H1 (cell line): ENCODE results near the gene TBX15. TPM values are rescaled to one million over a fixed set of nuclear protein-coding genes. Genes with fewer than 3 reads are reported as not detected.

ENCODE experiments used
- CTCF ChIA-PET: fragments of 300-600 bp; sonication (Branson Sonifier 250); formaldehyde crosslinking; loops from one replicate; lab custom pipeline; 2021; ENCODE audit not compliant: partially characterized antibody; lab: Charles Lee
- POLR2A ChIA-PET: fragments of 300-600 bp; sonication (Branson Sonifier 250); formaldehyde crosslinking; loops from one replicate; lab custom pipeline; 2021; ENCODE audit warnings: inconsistent platforms; ENCODE audit not compliant: partially characterized antibody; lab: Charles Lee
- DNase-seq, 2 experiments: peaks; one replicate each; pipeline versions ENCODE4 v3.0.0 to v3.0.0-alpha.2; 2010 to 2022; ENCODE audit warnings: low spot score in 2 of 2, low read depth in 1 of 2, mixed read lengths in 1 of 2
- FAIRE-seq: peaks from 2 replicates; lab custom pipeline; 2011; peaks lifted over from hg19 to GRCh38; lab: Jason Lieb, UNC
- H2AFZ ChIP-seq: 2 replicates; pipeline ENCODE4 v1.8.1; 2012; ENCODE audit warnings: low read length, inconsistent platforms
- H2AK5ac ChIP-seq: 2 replicates; pipeline ENCODE4 v1.6.1; 2013; ENCODE audit warnings: low read depth, low read length
- H2BK120ac ChIP-seq: replicated peaks from 2 replicates; pipeline ENCODE3; 2013; ENCODE audit warnings: low read depth, low read length, inconsistent platforms
- H2BK12ac ChIP-seq: 2 replicates; pipeline ENCODE4 v1.6.1; 2013; ENCODE audit warnings: low read depth, low read length
- H2BK15ac ChIP-seq: 2 replicates; pipeline ENCODE4 v1.6.1; 2013; ENCODE audit warnings: low read length
- H2BK20ac ChIP-seq: 2 replicates; pipeline ENCODE4 v1.6.1; 2013; ENCODE audit warnings: low read length
- H2BK5ac ChIP-seq: 2 replicates; pipeline ENCODE4 v1.6.1; 2013; ENCODE audit warnings: low read depth, low read length
- H3K14ac ChIP-seq: 2 replicates; pipeline ENCODE4 v1.6.1; 2013; ENCODE audit warnings: inconsistent platforms; ENCODE audit not compliant: insufficient read length
- H3K18ac ChIP-seq: 2 replicates; pipeline ENCODE4 v1.6.1; 2013; ENCODE audit warnings: low read length; ENCODE audit errors: extremely low read depth
- H3K23ac ChIP-seq: 2 replicates; pipeline ENCODE4 v1.6.1; 2013; ENCODE audit warnings: inconsistent platforms; ENCODE audit not compliant: insufficient read length
- H3K23me2 ChIP-seq: 2 replicates; pipeline ENCODE4 v1.6.1; 2013; ENCODE audit warnings: low read depth, low read length
- H3K27ac ChIP-seq: 2 replicates; pipeline ENCODE4 v1.6.1; 2011; ENCODE audit warnings: low read depth, low read length, inconsistent platforms
- H3K27me3 ChIP-seq, 4 experiments: replicated peaks in 1 of 4; 1 replicate in 1 of 4; 2 replicates in 3 of 4; pipeline versions ENCODE4 v1.6.1 to v1.8.1; 2011 to 2013; ENCODE audit warnings: low read length in 3 of 4, mild to moderate bottlenecking in 3 of 4, inconsistent platforms in 2 of 4, mixed read lengths in 2 of 4, moderate library complexity in 1 of 4; ENCODE audit not compliant: control insufficient read depth in 3 of 4, insufficient read depth in 3 of 4; ENCODE audit errors: extremely low read depth in 1 of 4
- H3K36me3 ChIP-seq, 4 experiments: 2 replicates each; pipeline versions ENCODE4 v1.6.1 to v1.8.1; 2011 to 2013; ENCODE audit warnings: mild to moderate bottlenecking in 4 of 4, low read length in 3 of 4, moderate library complexity in 2 of 4, control low read depth in 1 of 4, inconsistent platforms in 1 of 4; ENCODE audit not compliant: insufficient read depth in 4 of 4, control insufficient read depth in 2 of 4
- H3K4ac ChIP-seq: replicated peaks from 2 replicates; pipeline ENCODE3; 2013; ENCODE audit warnings: low read length, low read depth, mixed read lengths, inconsistent platforms; ENCODE audit not compliant: insufficient read length
- H3K4me1 ChIP-seq, 4 experiments: replicated peaks in 1 of 4; 1 replicate in 1 of 4; 2 replicates in 3 of 4; pipeline versions ENCODE4 v1.6.1 to v1.8.1; 2011 to 2013; ENCODE audit warnings: low read length in 3 of 4, inconsistent platforms in 2 of 4, mixed read lengths in 1 of 4; ENCODE audit not compliant: insufficient read depth in 4 of 4, control insufficient read depth in 3 of 4
- H3K4me2 ChIP-seq, 2 experiments: 2 replicates each; pipeline versions ENCODE4 v1.6.1 to v1.8.1; 2011 to 2013; ENCODE audit warnings: low read depth in 2 of 2, low read length in 2 of 2, control low read depth in 1 of 2, inconsistent platforms in 1 of 2, mild to moderate bottlenecking in 1 of 2; ENCODE audit not compliant: insufficient read depth in 1 of 2
- H3K4me3 ChIP-seq, 4 experiments: fragments of 200-600, 300-600 bp in 1 of 4; sonication (generic), shearing (Covaris generic), sonication (Bioruptor Twin) in 1 of 4; 2 replicates each; pipeline versions ENCODE4 v1.5.1 to v1.8.1; 2011 to 2016; ENCODE audit warnings: low read length in 4 of 4, low read depth in 3 of 4, control low read depth in 2 of 4, inconsistent platforms in 2 of 4, mild to moderate bottlenecking in 2 of 4, mixed read lengths in 1 of 4, moderate library complexity in 1 of 4; ENCODE audit not compliant: insufficient read depth in 2 of 4; ENCODE audit errors: extremely low read depth in 1 of 4
- H3K56ac ChIP-seq: replicated peaks from 2 replicates; pipeline ENCODE3; 2013; ENCODE audit warnings: low read depth, mild to moderate bottlenecking, mixed read lengths, low read length, inconsistent platforms; ENCODE audit not compliant: insufficient read length
- H3K79me1 ChIP-seq: 2 replicates; pipeline ENCODE4 v1.6.1; 2013; ENCODE audit warnings: low read depth, low read length, control low read depth
- H3K79me2 ChIP-seq, 2 experiments: 2 replicates each; pipeline versions ENCODE4 v1.6.1 to v1.8.1; 2012 to 2013; ENCODE audit warnings: low read length in 2 of 2, mild to moderate bottlenecking in 2 of 2, inconsistent platforms in 1 of 2; ENCODE audit not compliant: insufficient read depth in 2 of 2, control insufficient read depth in 1 of 2
- H3K9ac ChIP-seq, 4 experiments: replicated peaks in 1 of 4; 1 replicate in 1 of 4; 2 replicates in 3 of 4; pipeline versions ENCODE4 v1.6.1 to v1.8.1; 2011 to 2013; ENCODE audit warnings: low read depth in 3 of 4, low read length in 3 of 4, control low read depth in 2 of 4, mild to moderate bottlenecking in 2 of 4, moderate library complexity in 2 of 4, inconsistent platforms in 1 of 4; ENCODE audit errors: extremely low read depth in 1 of 4
- H3K9me3 ChIP-seq, 2 experiments: 2 replicates each; pipeline versions ENCODE4 v1.6.1 to v1.8.1; 2012 to 2013; ENCODE audit warnings: mild to moderate bottlenecking in 2 of 2, moderate library complexity in 2 of 2, control low read depth in 1 of 2, inconsistent platforms in 1 of 2, low read depth in 1 of 2, low read length in 1 of 2, mixed read lengths in 1 of 2; ENCODE audit not compliant: insufficient read depth in 2 of 2
- H4K20me1 ChIP-seq, 2 experiments: replicated peaks in 1 of 2; 2 replicates each; pipeline versions ENCODE3 to v1.8.1; 2011 to 2013; ENCODE audit warnings: inconsistent platforms in 2 of 2, low read length in 2 of 2, mild to moderate bottlenecking in 1 of 2; ENCODE audit not compliant: insufficient read depth in 2 of 2, control insufficient read depth in 1 of 2
- H4K5ac ChIP-seq: 2 replicates; pipeline ENCODE4 v1.6.1; 2013; ENCODE audit warnings: low read length, low read depth, mixed read lengths, inconsistent platforms; ENCODE audit not compliant: insufficient read length
- H4K8ac ChIP-seq: 2 replicates; pipeline ENCODE4 v1.8.0; 2013; ENCODE audit warnings: mild to moderate bottlenecking, moderate library complexity, low read length, inconsistent platforms; ENCODE audit not compliant: insufficient read depth; ENCODE audit errors: extremely low read depth
- H4K91ac ChIP-seq: replicated peaks from 2 replicates; pipeline ENCODE3; 2013; ENCODE audit warnings: low read length, mixed read lengths, inconsistent platforms; ENCODE audit not compliant: insufficient read length
- BRCA1 ChIP-seq: IDR thresholded peaks from 2 replicates; pipeline ENCODE4 v1.6.1; 2012; ENCODE audit warnings: low read depth, low read length, improper control_type of control experiment
- KDM4A ChIP-seq: IDR thresholded peaks from one replicate; pipeline ENCODE4 v1.7.1; 2012; ENCODE audit warnings: low read depth, mild to moderate bottlenecking, moderate library complexity, low read length, inconsistent platforms; ENCODE audit not compliant: severe bottlenecking
- POU5F1 ChIP-seq: IDR thresholded peaks from 2 replicates; pipeline ENCODE4 v1.6.1; 2011; ENCODE audit warnings: low read depth, mild to moderate bottlenecking, low read length, moderate library complexity
- RFX5 ChIP-seq: IDR thresholded peaks from 2 replicates; pipeline ENCODE4 v1.6.1; 2011; ENCODE audit warnings: low read depth, low read length, improper control_type of control experiment, borderline replicate concordance
- SAP30 ChIP-seq: fragments of 300-600 bp; sonication (generic); IDR thresholded peaks from 2 replicates; pipeline ENCODE4 v1.7.1; 2012; ENCODE audit warnings: low read length, moderate library complexity, mild to moderate bottlenecking, inconsistent platforms; ENCODE audit not compliant: insufficient read depth, insufficient replicate concordance
- TAF1 ChIP-seq: IDR thresholded peaks from 2 replicates; pipeline ENCODE4 v1.6.1; 2011; ENCODE audit warnings: mild to moderate bottlenecking, low read depth, low read length
- WGBS, 2 experiments: shearing (Covaris generic) in 1 of 2; methylation state at CpG; one replicate each; pipeline versions ENCODE4 v1.1.6 to v1.1.7; 2013 to 2015; ENCODE audit warnings: low lambda C conversion rate in 2 of 2, mixed read lengths in 2 of 2, inconsistent platforms in 1 of 2, low coverage in 1 of 2, missing lambda C conversion rate in 1 of 2; ENCODE audit not compliant: insufficient replicate concordance in 2 of 2, insufficient coverage in 1 of 2, insufficient read length in 1 of 2; ENCODE audit errors: extremely low coverage in 1 of 2, missing lambda C conversion rate in 1 of 2; 5-methylcytosine and 5-hydroxymethylcytosine counted together
- polyA plus RNA-seq, 7 experiments: library from polyadenylated mRNA; depleted of rRNA in 3 of 7; stranded (reverse) in 5 of 7; unstranded in 2 of 7; fragments of >200 nt in 5 of 7; fragments of 200-250 nt in 2 of 7; gene quantifications; 1 replicate in 5 of 7; 2 replicates in 1 of 7; 4 replicates in 1 of 7; pipeline versions ENCODE4 v1.2.1 to v1.2.3, GENCODE V29; 2011 to 2013; ENCODE audit warnings: missing spikeins in 2 of 7, mixed read lengths in 2 of 7
- total RNA-seq: library from RNA; stranded (reverse); fragmentation: NEBNext Ultra II Directional; extraction: Animal tissue kit (Norgen Biotek cat#: 25700); gene quantifications from 2 replicates; pipeline ENCODE4 v1.2.1, GENCODE V29; 2021

The TBX15 gene
- total and polyA plus RNA-seq, 2 of the 8 experiments (the other 6 are each of a cell fraction or from before 2014, with no cell fraction given), result 0.14 to 0.24 TPM

DNA sequence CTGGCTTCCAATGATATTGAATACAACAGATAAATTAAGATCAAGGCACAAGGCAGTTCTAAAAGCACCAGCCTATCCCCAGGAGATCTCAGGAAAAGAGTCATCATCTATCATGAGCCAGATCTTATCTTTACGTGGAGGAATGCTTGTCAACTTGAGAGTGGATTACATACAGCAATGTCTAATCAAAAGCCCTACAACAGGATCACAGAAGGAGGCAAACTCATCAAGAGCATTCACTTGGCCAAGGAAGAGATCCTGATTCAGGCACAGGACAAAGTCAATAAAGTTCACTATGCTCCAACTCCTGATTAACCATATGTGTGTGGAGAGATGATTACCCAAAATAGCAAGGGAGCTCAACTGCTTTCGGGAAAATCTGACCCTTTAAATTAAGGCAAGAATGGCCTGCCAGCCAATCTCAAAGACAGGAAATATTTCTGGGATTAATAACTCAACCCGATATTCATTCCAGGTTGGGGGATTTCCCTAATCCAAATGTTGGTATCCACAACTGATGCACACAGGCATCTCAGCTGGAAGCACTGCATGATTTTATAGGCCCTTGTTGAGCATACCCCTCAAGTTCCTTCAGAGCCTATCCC, 33.7 kb downstream of the TBX15 start:
- Histone ChIP-seq H3K9ac (no peak overlapping the region), H4K20me1 (no peaks in the 10 kb centered on the region), H3K36me3 (no peaks in the 10 kb centered on the region), H3K79me1 (no peaks in the 10 kb centered on the region), H2BK20ac (no peak overlapping the region), H3K27ac (no peak overlapping the region), H2BK120ac (no peak overlapping the region), H3K9me3 (no peaks in the 10 kb centered on the region), H2BK5ac (no peak overlapping the region), H3K56ac (no peak overlapping the region), H3K79me2 (no peaks in the 10 kb centered on the region), H2BK15ac (no peak overlapping the region), H3K4me2 (no peak overlapping the region), H2BK12ac (no peak overlapping the region), H3K18ac (no peak overlapping the region), H2AFZ (no peak overlapping the region), H3K14ac (no peak overlapping the region), H3K23ac (no peak overlapping the region), H2AK5ac (no peak overlapping the region), H4K91ac (no peak overlapping the region), H4K8ac (no peak overlapping the region), H3K23me2 (no peaks in the 10 kb centered on the region), H3K27me3 (no peaks in the 10 kb centered on the region), H3K4me1 (peaks cover 0 to 4% (median under 1%) of the 10 kb centered on the region in 4 experiments; a peak in 2 of 7 replicates), H3K4me3 (no peak overlapping the region), H4K5ac (no peak overlapping the region), H3K4ac (no peak overlapping the region)
- no peak for FAIRE-seq
- CTCF ChIA-PET, result no interaction called here
- WGBS, 2 experiments, result 85% methylated on average over 3 of the region's 3 CpGs; no CpG with 5 or more reads in 1 of the 2 experiments
- no peak for TF ChIP-seq RFX5
- no peak for TF ChIP-seq KDM4A
- TF ChIP-seq TAF1, result no peak
- no peak for TF ChIP-seq SAP30
- no peak for TF ChIP-seq BRCA1
- TF ChIP-seq POU5F1, result no peak
- DNase-seq, result no peak
- POLR2A ChIA-PET, result no interaction called here
